GM18867 (cell line): ENCODE data around the gene CMPK1.

Source experiments
- ATAC-seq: cut with Tn5 transposase; IDR thresholded peaks from one replicate; pipeline ENCODE4 v1.9.1; 2021; ENCODE audit warnings: mild to moderate bottlenecking, moderate library complexity; ENCODE audit not compliant: unreplicated experiment

Gene CMPK1

GRCh38 chr1:47418681-47419325, 85.2 kb downstream of the CMPK1 start:
- no peak for ATAC-seq

- no peak for ATAC-seq
These were observed 87.0 kb downstream of the CMPK1 start for GRCh38 chr1:47420547-47420946.

- no peak for ATAC-seq
These were observed 90.3 kb downstream of the CMPK1 start for GRCh38 chr1:47423872-47424271.

- ATAC-seq = no peak
These were observed 90.9 kb downstream of the CMPK1 start for GRCh38 chr1:47424336-47424982.
